Measurements from ENCODE around the gene DOK7. TPM values are rescaled to one million over a fixed set of nuclear protein-coding genes. Genes with fewer than 3 reads are reported as not detected.

DOK7 gene
- total RNA-seq, 2 donors from 2014 or later: 8.8 to 36.7 TPM

DNA sequence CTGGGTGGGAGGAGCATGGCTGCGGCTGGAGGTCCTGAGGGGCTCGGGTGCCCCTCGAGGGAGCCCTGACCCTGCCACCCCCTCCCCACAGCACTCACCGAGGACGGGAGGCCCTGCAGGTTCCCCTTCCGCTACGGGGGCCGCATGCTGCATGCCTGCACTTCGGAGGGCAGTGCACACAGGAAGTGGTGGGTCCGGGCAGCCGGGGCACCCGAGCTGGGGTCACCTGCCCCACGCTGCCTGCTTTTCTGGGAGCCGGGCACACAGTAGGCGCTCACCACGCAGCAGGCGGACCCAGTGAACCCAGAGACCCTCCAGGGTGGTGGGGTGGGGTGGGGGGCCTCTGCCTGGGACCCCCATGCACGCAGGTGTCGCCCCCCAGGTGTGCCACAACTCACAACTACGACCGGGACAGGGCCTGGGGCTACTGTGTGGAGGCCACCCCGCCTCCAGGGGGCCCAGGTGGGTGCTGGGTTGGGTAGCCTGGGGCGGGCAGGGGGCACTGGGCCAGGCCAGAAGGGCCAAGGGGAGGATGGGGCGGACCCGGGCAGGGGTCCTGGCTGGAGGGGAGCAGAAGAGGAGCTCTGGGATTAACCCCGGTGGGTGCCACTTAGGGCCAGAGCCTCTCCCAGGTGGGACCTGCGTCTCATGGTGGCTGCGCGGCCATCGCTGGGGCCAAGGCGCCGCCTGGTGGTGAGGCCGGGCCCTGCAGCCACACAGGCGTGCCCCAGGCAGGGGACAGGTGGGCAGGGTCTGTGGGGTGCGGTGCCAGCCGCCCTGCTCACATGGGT lies 20.0 kb upstream of the DOK7 start:
- peak; percentile 100 for TF ChIP-seq CTCF (IDR thresholded peaks at IDR 0.05)
- Histone ChIP-seq H3K36me3 (no peaks in the 10 kb centered on the region), H3K27ac (no peak overlapping the region), H3K9me3 (no peaks in the 10 kb centered on the region), H3K4me1 (ENCODE audit: control insufficient read depth in 1 of 2, low read depth in 2 of 2) (no peaks in the 10 kb centered on the region), H3K4me3 (no peak overlapping the region), H3K27me3 (replicated peaks; ENCODE audit: insufficient read depth) (no peaks in the 10 kb centered on the region)
- ATAC-seq (ENCODE audit: insufficient number of reproducible peaks, low FRiP score, low read depth) (no peak), DNase-seq (ENCODE audit: low spot score) (no peak)

DNA sequence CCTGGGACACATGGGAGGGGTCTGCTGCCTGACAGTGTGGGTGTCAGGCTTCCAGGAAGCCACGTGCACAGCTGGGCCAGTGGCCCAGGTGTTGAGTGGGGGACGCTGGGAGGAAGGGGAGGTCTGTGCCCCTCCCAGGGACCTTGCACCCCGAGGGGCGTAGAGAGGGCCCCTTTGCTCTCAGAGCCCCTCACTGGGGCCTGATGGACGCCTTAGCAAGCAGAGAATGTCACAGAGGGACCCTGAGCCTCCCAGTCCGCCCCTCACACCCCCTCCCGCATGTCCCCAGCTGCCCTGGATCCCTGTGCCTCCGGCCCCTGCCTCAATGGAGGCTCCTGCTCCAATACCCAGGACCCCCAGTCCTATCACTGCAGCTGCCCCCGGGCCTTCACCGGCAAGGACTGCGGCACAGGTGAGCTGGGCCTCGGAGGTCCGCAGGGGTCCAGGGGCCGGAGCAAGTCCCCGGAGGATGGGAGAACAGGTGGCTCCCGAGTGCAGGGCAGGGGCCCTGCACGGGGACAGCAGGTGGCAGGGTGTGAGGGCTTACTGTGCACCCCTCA lies 19.3 kb upstream of the DOK7 start:
- ATAC-seq (ENCODE audit: insufficient number of reproducible peaks, low FRiP score, low read depth): no peak
- no peak for TF ChIP-seq CTCF (IDR thresholded peaks at IDR 0.05)
- Histone ChIP-seq H3K36me3 (no peaks in the 10 kb centered on the region), H3K4me1 (ENCODE audit: control insufficient read depth in 1 of 2, low read depth in 2 of 2) (no peaks in the 10 kb centered on the region), H3K27me3 (replicated peaks; ENCODE audit: insufficient read depth) (no peaks in the 10 kb centered on the region), H3K27ac (no peak overlapping the region), H3K4me3 (no peak overlapping the region), H3K9me3 (no peaks in the 10 kb centered on the region)
- DNase-seq (ENCODE audit: low spot score): no peak

GRCh38 chr4:3444351-3445110 lies 18.6 kb upstream of the DOK7 start:
- no peak for ATAC-seq (ENCODE audit: insufficient number of reproducible peaks, low FRiP score, low read depth)
- DNase-seq (ENCODE audit: low spot score): no peak
- H3K27me3 ChIP-seq (replicated peaks; ENCODE audit: insufficient read depth): no peaks in the 10 kb centered on the region
- H3K4me3 ChIP-seq: no peak overlapping the region
- TF ChIP-seq CTCF (IDR thresholded peaks at IDR 0.05): no peak
- H3K36me3 ChIP-seq: no peaks in the 10 kb centered on the region
- no peaks in the 10 kb centered on the region for H3K9me3 ChIP-seq
- H3K27ac ChIP-seq: no peak overlapping the region
- H3K4me1 ChIP-seq (ENCODE audit: control insufficient read depth in 1 of 2, low read depth in 2 of 2): no peaks in the 10 kb centered on the region

DNA sequence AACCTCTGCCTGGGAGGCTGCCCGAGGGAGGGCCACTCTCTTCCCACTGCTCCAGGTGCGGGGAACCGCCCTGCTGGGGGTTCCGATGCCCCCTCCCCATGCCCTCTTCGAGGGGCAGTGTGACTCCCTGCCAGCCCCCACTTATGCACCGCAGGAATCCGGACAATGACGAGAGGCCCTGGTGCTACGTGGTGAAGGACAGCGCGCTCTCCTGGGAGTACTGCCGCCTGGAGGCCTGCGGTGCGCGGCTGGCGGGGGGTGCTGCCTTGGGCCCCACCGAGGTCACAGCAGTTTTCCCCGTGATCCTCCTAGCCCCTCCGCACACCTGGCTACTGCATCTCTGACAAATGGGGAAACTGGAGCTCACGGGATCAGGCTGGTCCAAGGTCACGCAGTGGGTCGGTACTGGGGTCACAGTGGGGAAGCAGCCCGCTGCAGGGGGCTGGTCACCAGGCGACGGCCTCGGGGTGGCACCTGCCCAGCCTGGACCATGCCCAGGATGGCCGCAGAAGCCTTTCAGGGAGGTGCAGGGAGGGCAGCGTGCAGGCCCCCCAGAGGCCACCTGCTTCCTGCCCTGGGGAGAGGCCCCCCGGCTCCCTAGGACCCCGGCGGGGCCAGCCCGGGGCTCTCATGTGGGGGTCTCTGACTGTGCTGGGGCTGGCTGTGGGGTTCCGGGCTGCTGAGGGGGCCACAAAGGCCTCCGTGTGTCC lies 17.8 kb upstream of the DOK7 start:
- DNase-seq (ENCODE audit: low spot score) (no peak), ATAC-seq (ENCODE audit: insufficient number of reproducible peaks, low FRiP score, low read depth) (no peak)
- Histone ChIP-seq H3K4me3 (no peak overlapping the region), H3K4me1 (ENCODE audit: control insufficient read depth in 1 of 2, low read depth in 2 of 2) (no peaks in the 10 kb centered on the region), H3K36me3 (no peaks in the 10 kb centered on the region), H3K9me3 (no peaks in the 10 kb centered on the region), H3K27me3 (replicated peaks; ENCODE audit: insufficient read depth) (no peaks in the 10 kb centered on the region), H3K27ac (no peak overlapping the region)
- no peak for TF ChIP-seq CTCF (IDR thresholded peaks at IDR 0.05)
